WERI-Rb-1 (cell line): ENCODE data around the gene SEC23A.

Experiments
- DNase-seq: peaks from one replicate; pipeline ENCODE4 v3.0.0-alpha.2; 2020
- H3K27ac ChIP-seq: fragments of 250-450 bp; sonication (Bioruptor Pico); 2 replicates; pipeline ENCODE4 v1.5.1; 2020; ENCODE audit warnings: mild to moderate bottlenecking, moderate library complexity
- H3K27me3 ChIP-seq: fragments of 250-450 bp; sonication (Bioruptor Pico); 2 replicates; pipeline ENCODE4 v1.5.1; 2021; ENCODE audit warnings: mild to moderate bottlenecking, low read depth, moderate library complexity; ENCODE audit not compliant: insufficient read depth, severe bottlenecking
- H3K36me3 ChIP-seq: fragments of 250-450 bp; sonication (Bioruptor Pico); 2 replicates; pipeline ENCODE4 v1.5.1; 2020; ENCODE audit warnings: mild to moderate bottlenecking, moderate library complexity
- H3K4me3 ChIP-seq: 2 replicates; pipeline ENCODE4 v1.5.1; 2011; ENCODE audit warnings: low read depth, mild to moderate bottlenecking, control low read depth, low read length
- H3K9me3 ChIP-seq: fragments of 250-450 bp; sonication (Bioruptor Pico); 2 replicates; pipeline ENCODE4 v1.5.1; 2021; ENCODE audit warnings: mild to moderate bottlenecking, moderate library complexity; ENCODE audit not compliant: severe bottlenecking
- TF ChIP-seq, protein P1 (sequence below): IDR thresholded peaks from 2 replicates; pipeline ENCODE4 v1.5.1; 2011; ENCODE audit warnings: low read depth, mild to moderate bottlenecking, control low read depth, inconsistent platforms, low read length

SEC23A gene

DNA sequence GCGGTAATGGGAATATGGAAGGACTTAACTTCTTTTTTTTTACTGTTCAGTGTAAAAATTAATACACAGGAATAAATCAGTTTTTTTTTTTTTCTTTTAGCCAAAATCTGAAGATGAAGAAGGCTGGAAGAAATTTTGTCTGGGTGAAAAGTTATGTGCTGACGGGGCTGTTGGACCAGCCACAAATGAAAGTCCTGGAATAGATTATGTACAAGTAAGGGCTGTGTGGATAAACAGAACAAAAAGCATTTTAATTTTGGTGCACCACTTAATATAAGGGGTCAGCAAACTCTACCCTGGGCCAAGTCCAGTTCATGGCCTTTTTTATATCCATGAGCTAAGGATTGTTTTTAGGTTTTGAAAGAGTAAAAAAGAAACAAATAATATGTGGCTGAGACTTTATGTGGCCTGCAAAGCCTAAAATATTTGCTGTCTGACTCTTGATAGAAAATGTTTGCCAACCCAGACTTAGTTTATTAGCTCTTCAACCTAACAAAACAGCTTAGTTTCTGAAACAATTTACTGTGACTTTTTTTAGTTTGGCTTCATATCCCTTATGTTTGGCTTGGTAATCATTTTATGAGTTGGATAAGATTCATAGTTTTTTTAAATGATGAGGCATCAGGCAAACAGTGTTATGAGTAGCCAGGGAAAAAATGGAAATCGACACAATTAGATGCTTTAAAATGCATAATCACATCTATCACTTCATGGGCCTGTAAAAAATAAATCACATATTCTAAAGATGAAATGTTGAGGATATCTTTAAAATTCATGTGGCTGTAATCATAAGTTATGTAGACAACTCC is 19.5 kb upstream of the SEC23A start:
- TF ChIP-seq, protein P1, sequence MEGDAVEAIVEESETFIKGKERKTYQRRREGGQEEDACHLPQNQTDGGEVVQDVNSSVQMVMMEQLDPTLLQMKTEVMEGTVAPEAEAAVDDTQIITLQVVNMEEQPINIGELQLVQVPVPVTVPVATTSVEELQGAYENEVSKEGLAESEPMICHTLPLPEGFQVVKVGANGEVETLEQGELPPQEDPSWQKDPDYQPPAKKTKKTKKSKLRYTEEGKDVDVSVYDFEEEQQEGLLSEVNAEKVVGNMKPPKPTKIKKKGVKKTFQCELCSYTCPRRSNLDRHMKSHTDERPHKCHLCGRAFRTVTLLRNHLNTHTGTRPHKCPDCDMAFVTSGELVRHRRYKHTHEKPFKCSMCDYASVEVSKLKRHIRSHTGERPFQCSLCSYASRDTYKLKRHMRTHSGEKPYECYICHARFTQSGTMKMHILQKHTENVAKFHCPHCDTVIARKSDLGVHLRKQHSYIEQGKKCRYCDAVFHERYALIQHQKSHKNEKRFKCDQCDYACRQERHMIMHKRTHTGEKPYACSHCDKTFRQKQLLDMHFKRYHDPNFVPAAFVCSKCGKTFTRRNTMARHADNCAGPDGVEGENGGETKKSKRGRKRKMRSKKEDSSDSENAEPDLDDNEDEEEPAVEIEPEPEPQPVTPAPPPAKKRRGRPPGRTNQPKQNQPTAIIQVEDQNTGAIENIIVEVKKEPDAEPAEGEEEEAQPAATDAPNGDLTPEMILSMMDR: no peak
- no peak overlapping the region for H3K4me3 ChIP-seq
- H3K27me3 ChIP-seq: no peaks in the 10 kb centered on the region
- no peak overlapping the region for H3K27ac ChIP-seq
- H3K9me3 ChIP-seq: no peaks in the 10 kb centered on the region
- no peak for DNase-seq
- H3K36me3 ChIP-seq: peaks cover 45% of the 10 kb centered on the region

DNA sequence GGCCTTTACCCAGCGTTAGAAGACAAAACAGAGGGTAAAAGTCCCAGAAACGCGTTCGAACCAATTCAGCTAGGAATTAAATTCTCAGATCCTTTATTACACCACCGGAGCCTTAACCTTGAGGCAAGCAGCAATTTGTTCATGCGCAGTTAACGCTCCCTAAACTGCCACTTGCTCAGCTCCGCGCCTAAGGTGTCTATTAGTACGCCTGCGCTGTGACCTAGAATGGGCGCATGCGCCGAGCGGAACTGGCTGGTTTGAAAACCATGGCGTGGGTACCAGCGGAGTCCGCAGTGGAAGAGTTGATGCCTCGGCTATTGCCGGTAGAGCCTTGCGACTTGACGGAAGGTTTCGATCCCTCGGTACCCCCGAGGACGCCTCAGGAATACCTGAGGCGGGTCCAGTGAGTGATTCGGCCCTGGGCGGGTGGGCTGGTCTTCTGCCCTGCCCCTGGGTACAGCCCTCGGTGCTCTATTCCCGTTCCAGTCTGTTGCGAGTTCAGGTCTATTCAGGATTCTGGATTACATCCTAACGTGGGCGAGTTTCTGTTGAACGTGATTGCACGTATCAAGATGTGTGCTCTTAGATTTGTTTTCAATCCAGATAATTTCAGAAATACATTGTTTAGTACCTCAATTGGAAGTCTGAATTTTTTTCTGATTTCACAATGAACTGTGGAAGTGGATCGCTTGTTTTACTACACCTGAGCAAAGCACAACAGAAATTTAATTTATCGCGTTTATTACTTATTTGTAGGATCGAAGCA is 11.2 kb upstream of the SEC23A start, which contains the start of gene GEMIN2:
Gene GEMIN2 (plus strand): TSS at position 251 of the 766 bp plus-strand sequence. CDS start 16 bp downstream, at position 267.
- TF ChIP-seq, protein P1: no peak
- Histone ChIP-seq H3K36me3 (peaks cover 4% of the 10 kb centered on the region), H3K9me3 (no peaks in the 10 kb centered on the region), H3K27ac (peak within 1 kb of the TSS; percentile 75), H3K27me3 (no peaks in the 10 kb centered on the region), H3K4me3 (peak within 1 kb of the TSS; percentile 71)
- peak; percentile 94 for DNase-seq

DNA sequence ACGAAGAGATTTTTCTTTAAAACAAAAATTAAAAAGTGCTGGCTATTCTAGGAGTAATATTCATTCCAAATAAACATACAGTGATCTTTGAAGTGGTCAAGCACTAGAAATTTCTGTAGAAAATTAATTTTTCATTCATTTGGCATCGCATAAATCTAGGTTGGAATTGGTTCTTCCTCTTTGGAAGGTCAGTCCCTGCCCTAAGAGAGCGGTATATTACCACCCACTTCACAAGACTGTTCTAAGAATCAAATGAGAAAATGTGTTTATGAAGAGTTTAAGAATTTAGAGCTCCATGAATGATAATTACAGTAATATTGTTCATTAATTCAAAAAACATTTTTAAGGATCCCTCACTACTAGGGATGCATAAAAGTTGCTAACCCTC is 10.6 kb upstream of the SEC23A start:
- Histone ChIP-seq H3K27ac (peak overlapping the region; percentile 75), H3K9me3 (no peaks in the 10 kb centered on the region)
- TF ChIP-seq, protein P1: no peak

DNA sequence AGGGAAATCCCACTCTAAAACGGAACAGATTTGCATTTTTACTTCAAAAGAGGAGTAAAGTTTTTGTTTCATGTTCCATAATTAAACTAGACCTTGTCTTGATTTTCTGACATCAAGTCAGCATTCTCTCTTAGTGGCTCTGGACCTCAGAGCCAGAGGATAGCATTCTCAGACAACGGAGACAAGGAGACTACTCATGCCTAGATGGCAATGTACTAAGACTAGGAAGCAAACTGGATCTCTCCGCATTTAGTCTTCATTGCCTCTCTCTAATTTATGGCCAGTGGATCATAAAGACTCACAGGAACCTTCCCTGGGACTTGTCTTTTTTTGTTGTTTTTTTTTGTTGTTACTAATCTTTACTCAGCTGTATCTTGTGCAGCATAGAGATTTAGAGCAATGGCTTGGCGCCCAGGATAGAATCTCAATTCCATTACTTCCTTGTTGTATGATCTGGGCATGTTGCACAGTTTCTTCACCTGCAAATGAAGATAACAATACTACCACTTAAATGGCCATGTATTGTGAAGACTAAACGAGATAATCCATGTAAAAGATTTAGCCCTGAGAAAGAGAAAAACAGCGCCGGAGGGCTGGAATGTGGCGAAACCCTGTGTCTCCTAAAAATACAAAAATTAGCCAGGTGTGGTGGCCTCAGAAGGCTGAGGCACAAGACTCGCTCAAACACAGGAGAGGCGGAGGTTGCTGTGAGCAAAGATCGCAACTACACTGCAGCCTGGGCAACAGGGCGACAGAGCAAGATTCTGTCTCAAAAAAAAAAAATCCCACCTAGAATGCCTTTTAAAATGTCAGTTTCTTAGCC is 7.1 kb upstream of the SEC23A start:
- Histone ChIP-seq H3K27ac (no peak overlapping the region), H3K27me3 (no peaks in the 10 kb centered on the region), H3K36me3 (no peaks in the 10 kb centered on the region), H3K4me3 (no peak overlapping the region), H3K9me3 (no peaks in the 10 kb centered on the region)
- TF ChIP-seq, protein P1: no peak
- DNase-seq: no peak

More for the DNA sequence above, 10.6 kb upstream of the SEC23A start:
- H3K27me3 ChIP-seq: no peaks in the 10 kb centered on the region
- peak overlapping the region; percentile 71 for H3K4me3 ChIP-seq
- DNase-seq: no peak
- no peaks in the 10 kb centered on the region; the same call in none of the 2 replicates for H3K36me3 ChIP-seq

DNA sequence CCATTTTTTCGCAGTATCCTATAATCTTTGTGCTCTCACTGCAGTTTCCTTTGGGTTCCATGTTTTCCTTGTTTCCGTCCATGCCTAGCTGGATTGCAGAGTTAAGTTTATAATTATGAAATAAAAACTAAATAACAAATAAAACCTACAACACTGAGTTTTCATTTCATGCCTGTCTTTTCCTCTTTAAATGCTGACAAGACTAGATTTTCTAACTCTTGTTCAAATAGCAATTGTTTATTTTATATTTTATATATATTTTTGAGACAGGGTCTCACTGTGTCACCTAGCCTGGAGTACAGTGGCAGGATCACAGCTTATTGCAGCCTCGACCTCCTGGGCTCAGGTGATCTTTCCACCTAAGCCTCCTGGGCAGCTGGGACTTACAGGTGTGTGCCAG is 5.8 kb upstream of the SEC23A start:
- H3K4me3 ChIP-seq: no peak overlapping the region
- H3K27me3 ChIP-seq: no peaks in the 10 kb centered on the region
- no peaks in the 10 kb centered on the region for H3K36me3 ChIP-seq
- DNase-seq: no peak
- TF ChIP-seq, protein P1: no peak
- H3K27ac ChIP-seq: no peak overlapping the region
- no peaks in the 10 kb centered on the region for H3K9me3 ChIP-seq
